Measurements from ENCODE around the gene OR4C12.
"Not testable (repeated sequence)": the region's sequence is repeated elsewhere in the genome, so short reads cannot be mapped to it uniquely, and the experiment has no call there.

GRCh38 chr11:49973439-49973838 lies 8.9 kb downstream of the OR4C12 start:
- not testable (repeated sequence) for TF ChIP-seq EZH2phosphoT487 (IDR thresholded peaks at IDR 0.05; ENCODE audit: low read depth)
- TF ChIP-seq, protein P1, sequence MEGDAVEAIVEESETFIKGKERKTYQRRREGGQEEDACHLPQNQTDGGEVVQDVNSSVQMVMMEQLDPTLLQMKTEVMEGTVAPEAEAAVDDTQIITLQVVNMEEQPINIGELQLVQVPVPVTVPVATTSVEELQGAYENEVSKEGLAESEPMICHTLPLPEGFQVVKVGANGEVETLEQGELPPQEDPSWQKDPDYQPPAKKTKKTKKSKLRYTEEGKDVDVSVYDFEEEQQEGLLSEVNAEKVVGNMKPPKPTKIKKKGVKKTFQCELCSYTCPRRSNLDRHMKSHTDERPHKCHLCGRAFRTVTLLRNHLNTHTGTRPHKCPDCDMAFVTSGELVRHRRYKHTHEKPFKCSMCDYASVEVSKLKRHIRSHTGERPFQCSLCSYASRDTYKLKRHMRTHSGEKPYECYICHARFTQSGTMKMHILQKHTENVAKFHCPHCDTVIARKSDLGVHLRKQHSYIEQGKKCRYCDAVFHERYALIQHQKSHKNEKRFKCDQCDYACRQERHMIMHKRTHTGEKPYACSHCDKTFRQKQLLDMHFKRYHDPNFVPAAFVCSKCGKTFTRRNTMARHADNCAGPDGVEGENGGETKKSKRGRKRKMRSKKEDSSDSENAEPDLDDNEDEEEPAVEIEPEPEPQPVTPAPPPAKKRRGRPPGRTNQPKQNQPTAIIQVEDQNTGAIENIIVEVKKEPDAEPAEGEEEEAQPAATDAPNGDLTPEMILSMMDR (IDR thresholded peaks at IDR 0.05; ENCODE audit: low read depth, low read length) = not testable (repeated sequence)

Measured in OCI-LY3 (cell line).